ENCODE results near the gene VGF. TPM values are rescaled to one million over a fixed set of nuclear protein-coding genes. Genes with fewer than 3 reads are reported as not detected.
"Not testable (repeated sequence)": the region's sequence is repeated elsewhere in the genome, so short reads cannot be mapped to it uniquely, and the experiment has no call there.

Gene VGF
- total RNA-seq, 3 donors from 2014 or later = 0.38 to 0.84 (median 0.46) TPM

DNA sequence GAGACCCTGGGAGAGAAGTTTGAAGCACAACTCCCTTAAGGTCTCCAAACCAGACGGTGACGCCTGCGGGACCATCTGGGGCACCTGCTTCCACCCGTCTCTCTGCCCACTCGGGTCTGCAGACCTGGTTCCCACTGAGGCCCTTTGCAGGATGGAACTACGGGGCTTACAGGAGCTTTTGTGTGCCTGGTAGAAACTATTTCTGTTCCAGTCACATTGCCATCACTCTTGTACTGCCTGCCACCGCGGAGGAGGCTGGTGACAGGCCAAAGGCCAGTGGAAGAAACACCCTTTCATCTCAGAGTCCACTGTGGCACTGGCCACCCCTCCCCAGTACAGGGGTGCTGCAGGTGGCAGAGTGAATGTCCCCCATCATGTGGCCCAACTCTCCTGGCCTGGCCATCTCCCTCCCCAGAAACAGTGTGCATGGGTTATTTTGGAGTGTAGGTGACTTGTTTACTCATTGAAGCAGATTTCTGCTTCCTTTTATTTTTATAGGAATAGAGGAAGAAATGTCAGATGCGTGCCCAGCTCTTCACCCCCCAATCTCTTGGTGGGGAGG lies 27.6 kb downstream of the VGF start:
- Histone ChIP-seq H3K9me3 (no peaks in the 10 kb centered on the region), H3K4me1 (ENCODE audit: low read depth) (no peaks in the 10 kb centered on the region), H3K4me3 (no peak overlapping the region), H3K36me3 (ENCODE audit: low read depth) (no peaks in the 10 kb centered on the region)
- no peak for DNase-seq
- intact Hi-C loops (cut with DNase I, micrococcal nuclease) = no loop called here
- ATAC-seq = peak; percentile 49
- TF ChIP-seq, protein P1, sequence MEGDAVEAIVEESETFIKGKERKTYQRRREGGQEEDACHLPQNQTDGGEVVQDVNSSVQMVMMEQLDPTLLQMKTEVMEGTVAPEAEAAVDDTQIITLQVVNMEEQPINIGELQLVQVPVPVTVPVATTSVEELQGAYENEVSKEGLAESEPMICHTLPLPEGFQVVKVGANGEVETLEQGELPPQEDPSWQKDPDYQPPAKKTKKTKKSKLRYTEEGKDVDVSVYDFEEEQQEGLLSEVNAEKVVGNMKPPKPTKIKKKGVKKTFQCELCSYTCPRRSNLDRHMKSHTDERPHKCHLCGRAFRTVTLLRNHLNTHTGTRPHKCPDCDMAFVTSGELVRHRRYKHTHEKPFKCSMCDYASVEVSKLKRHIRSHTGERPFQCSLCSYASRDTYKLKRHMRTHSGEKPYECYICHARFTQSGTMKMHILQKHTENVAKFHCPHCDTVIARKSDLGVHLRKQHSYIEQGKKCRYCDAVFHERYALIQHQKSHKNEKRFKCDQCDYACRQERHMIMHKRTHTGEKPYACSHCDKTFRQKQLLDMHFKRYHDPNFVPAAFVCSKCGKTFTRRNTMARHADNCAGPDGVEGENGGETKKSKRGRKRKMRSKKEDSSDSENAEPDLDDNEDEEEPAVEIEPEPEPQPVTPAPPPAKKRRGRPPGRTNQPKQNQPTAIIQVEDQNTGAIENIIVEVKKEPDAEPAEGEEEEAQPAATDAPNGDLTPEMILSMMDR (IDR thresholded peaks at IDR 0.05) = no peak

- DNase-seq (no peak), ATAC-seq (no peak)
- Histone ChIP-seq H3K4me1 (ENCODE audit: low read depth) (no peaks in the 10 kb centered on the region), H3K36me3 (ENCODE audit: low read depth) (no peaks in the 10 kb centered on the region), H3K4me3 (no peak overlapping the region), H3K9me3 (no peaks in the 10 kb centered on the region)
- intact Hi-C loops (cut with DNase I, micrococcal nuclease) = no loop called here
- TF ChIP-seq, protein P1 (IDR thresholded peaks at IDR 0.05) = no peak
Measured at GRCh38 chr7:101134399-101134980, 30.9 kb downstream of the VGF start.

DNA sequence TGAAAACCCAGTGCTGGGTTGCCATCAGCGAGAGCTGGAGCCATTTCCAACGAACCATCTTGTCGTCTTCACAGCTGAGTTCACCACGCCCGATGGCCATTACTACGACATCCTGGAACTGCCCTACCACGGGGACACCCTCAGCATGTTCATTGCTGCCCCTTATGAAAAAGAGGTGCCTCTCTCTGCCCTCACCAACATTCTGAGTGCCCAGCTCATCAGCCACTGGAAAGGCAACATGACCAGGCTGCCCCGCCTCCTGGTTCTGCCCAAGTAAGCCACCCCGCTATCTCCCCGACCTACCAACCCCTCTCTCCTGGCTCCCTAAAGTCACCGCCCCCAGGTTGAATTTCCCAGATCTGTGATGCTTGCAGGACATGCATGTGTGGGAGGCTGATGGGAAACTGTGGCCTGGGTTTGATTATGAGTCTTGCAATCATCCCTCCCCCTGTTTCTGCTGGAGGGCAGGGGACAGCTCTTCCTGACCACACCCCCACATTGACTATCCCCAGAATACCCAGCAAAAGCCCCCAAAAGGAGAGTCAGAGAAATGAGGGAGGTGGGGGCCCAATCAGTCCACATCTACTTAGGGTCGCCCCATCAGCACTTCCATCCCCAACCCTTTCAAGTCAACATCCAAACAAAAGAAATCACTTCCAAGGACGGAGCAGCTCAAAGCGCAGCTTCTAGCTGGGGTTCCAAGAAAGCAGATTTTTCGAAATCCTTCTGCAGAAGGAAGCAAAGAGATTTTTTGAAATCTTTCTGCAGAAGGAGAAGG lies 31.6 kb downstream of the VGF start:
- Histone ChIP-seq H3K4me3 (no peak overlapping the region), H3K9me3 (no peaks in the 10 kb centered on the region), H3K36me3 (ENCODE audit: low read depth) (no peaks in the 10 kb centered on the region), H3K4me1 (ENCODE audit: low read depth) (no peaks in the 10 kb centered on the region)
- intact Hi-C loops (cut with DNase I, micrococcal nuclease) = no loop called here
- ATAC-seq (no peak), DNase-seq (no peak)
- TF ChIP-seq, protein P1 (IDR thresholded peaks at IDR 0.05) = no peak

GRCh38 chr7:101132626-101133600 lies 32.5 kb downstream of the VGF start:
- ATAC-seq; intact Hi-C loops (cut with DNase I, micrococcal nuclease); DNase-seq; H3K9me3 ChIP-seq; H3K4me3 ChIP-seq; H3K4me1 ChIP-seq (ENCODE audit: low read depth); H3K36me3 ChIP-seq (ENCODE audit: low read depth): not testable (repeated sequence)

GRCh38 chr7:101129603-101130117 lies 35.7 kb downstream of the VGF start:
- no peak overlapping the region for H3K4me3 ChIP-seq
- TF ChIP-seq, protein P1 (IDR thresholded peaks at IDR 0.05) = no peak
- DNase-seq (no peak), ATAC-seq (no peak)
- H3K4me1 ChIP-seq (ENCODE audit: low read depth) = no peaks in the 10 kb centered on the region
- H3K9me3 ChIP-seq = no peaks in the 10 kb centered on the region
- intact Hi-C loops (cut with DNase I, micrococcal nuclease) = no loop called here
- H3K36me3 ChIP-seq (ENCODE audit: low read depth) = no peaks in the 10 kb centered on the region
